ENCODE data around the gene C18orf63. TPM values are rescaled to one million over a fixed set of nuclear protein-coding genes. Genes with fewer than 3 reads are reported as not detected.

Gene C18orf63
- total RNA-seq, 1 donor from 2014 or later: not detected

DNA sequence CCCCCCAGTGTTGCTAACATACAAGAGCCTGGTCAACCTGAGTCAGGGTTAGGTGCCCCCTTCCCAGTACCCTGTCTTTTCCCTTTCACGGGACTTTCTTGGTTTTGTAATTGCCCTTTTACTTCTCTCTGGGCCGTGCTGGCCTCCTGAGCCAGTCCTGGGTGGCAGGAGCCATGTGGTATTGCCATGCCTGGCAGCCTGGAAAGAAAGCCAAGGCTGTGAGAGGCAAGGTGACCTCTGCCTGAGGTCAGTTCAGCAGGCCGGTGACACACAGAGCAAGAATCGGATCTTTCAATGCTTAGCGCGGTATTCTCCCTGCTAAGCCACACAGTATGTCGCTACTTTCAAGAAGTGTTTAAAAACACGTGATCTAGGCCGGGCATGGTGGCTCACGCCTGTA, 52.3 kb downstream of the C18orf63 start:
- Mint-ChIP-seq H3K36me3 (ENCODE audit: low read depth, unreplicated experiment) (no peaks in the 10 kb centered on the region), H3K9me3 (ENCODE audit: unreplicated experiment) (no peaks in the 10 kb centered on the region), H3K4me1 (ENCODE audit: unreplicated experiment) (no peaks in the 10 kb centered on the region), H3K27ac (ENCODE audit: unreplicated experiment) (no peak overlapping the region), H3K4me3 (ENCODE audit: unreplicated experiment) (no peak overlapping the region), H3K27me3 (ENCODE audit: unreplicated experiment) (no peaks in the 10 kb centered on the region)
- DNase-seq (ENCODE audit: low spot score): no peak
- TF ChIP-seq, protein P1, sequence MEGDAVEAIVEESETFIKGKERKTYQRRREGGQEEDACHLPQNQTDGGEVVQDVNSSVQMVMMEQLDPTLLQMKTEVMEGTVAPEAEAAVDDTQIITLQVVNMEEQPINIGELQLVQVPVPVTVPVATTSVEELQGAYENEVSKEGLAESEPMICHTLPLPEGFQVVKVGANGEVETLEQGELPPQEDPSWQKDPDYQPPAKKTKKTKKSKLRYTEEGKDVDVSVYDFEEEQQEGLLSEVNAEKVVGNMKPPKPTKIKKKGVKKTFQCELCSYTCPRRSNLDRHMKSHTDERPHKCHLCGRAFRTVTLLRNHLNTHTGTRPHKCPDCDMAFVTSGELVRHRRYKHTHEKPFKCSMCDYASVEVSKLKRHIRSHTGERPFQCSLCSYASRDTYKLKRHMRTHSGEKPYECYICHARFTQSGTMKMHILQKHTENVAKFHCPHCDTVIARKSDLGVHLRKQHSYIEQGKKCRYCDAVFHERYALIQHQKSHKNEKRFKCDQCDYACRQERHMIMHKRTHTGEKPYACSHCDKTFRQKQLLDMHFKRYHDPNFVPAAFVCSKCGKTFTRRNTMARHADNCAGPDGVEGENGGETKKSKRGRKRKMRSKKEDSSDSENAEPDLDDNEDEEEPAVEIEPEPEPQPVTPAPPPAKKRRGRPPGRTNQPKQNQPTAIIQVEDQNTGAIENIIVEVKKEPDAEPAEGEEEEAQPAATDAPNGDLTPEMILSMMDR (IDR thresholded peaks at IDR 0.05; ENCODE audit: unreplicated experiment): no peak

DNA sequence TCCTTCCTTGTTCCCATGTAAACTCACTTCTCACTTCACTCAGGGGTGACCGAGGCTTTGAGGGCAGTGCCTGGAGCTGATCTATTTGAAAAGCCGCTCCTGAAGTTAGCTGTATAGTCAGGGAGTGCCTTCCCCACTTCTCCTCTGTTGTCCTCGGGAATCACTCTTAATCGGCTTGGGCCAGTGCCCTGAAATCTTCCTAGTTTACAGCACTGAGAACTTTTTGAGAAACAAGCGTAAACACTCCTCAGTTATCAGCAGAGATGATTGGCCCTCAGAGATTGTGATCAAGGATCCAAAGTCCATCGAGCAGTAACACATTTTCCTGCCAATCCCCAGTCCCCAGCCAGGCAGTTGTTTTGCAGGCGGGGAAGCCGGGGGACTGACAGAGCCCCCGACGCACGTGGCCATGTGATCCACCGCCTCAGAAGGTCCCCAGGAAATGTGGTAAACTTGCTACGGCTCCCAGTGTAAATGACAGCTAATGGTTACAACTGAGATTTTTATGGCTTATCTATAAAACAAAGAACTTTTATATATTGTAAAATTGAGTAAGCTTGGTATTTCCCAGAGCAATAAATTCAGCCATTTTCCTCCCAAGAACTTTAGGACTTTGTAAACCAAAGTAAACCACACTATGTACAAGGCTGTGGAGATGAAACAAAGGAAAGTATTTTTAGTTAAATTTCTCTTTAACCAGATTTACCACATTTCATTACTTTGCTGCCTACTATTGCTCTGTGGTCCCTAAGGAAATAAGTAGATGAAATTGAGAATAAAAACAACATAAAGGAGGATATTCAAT, 53.5 kb downstream of the C18orf63 start:
- H3K4me3 Mint-ChIP-seq (ENCODE audit: unreplicated experiment): no peak overlapping the region
- no peaks in the 10 kb centered on the region for H3K36me3 Mint-ChIP-seq (ENCODE audit: low read depth, unreplicated experiment)

DNA sequence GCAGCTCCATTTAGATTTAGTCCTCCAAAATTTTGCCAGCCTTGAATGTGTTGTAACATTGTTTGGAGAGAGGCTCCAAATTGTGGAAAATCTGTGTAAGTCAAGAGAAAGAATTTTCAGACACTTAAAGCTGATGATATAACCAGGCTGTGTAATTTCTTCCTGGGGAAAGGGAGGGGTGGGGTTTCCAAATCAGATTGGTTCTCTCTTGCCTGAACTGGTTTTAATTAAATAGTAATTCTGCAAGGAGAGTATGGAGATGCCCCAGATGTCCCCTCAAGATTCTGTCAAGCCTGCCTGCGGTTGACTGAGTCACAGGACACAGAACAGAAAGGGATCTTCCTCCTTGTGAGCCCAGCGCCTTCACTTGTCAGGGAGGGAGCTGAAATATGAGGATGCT, 54.5 kb downstream of the C18orf63 start:
- Mint-ChIP-seq H3K27me3 (ENCODE audit: unreplicated experiment) (no peaks in the 10 kb centered on the region), H3K4me3 (ENCODE audit: unreplicated experiment) (no peak overlapping the region), H3K27ac (ENCODE audit: unreplicated experiment) (no peak overlapping the region), H3K4me1 (ENCODE audit: unreplicated experiment) (no peaks in the 10 kb centered on the region), H3K9me3 (ENCODE audit: unreplicated experiment) (no peaks in the 10 kb centered on the region), H3K36me3 (ENCODE audit: low read depth, unreplicated experiment) (no peaks in the 10 kb centered on the region)
- no peak for DNase-seq (ENCODE audit: low spot score)
- TF ChIP-seq, protein P1 (IDR thresholded peaks at IDR 0.05; ENCODE audit: unreplicated experiment): no peak

More for the DNA sequence above, 53.5 kb downstream of the C18orf63 start:
- H3K4me1 Mint-ChIP-seq (ENCODE audit: unreplicated experiment): no peaks in the 10 kb centered on the region
- TF ChIP-seq, protein P1 (IDR thresholded peaks at IDR 0.05; ENCODE audit: unreplicated experiment): no peak
- no peaks in the 10 kb centered on the region for H3K27me3 Mint-ChIP-seq (ENCODE audit: unreplicated experiment)
- no peaks in the 10 kb centered on the region for H3K9me3 Mint-ChIP-seq (ENCODE audit: unreplicated experiment)
- no peak overlapping the region for H3K27ac Mint-ChIP-seq (ENCODE audit: unreplicated experiment)
- no peak for DNase-seq (ENCODE audit: low spot score)

DNA sequence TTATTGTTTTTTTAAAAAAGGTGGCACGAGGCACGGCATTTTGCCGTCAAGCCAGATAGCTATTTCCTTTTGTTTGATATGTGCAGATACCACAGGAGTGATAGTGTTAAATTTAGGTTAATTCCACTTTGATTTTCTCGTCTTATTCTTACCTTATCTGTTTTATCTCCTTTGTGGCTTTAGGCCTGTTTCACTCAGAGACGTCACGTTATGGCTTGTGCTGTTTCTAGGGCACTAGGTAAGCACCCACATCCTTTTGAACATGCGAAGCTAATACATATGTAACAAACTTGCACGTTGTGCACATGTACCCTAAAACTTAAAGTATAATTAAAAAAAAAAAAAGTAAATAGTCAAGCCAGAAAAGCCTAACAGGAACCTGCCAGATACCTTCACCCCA, 57.8 kb downstream of the C18orf63 start:
- no peak overlapping the region for H3K27ac Mint-ChIP-seq (ENCODE audit: unreplicated experiment)
- no peaks in the 10 kb centered on the region for H3K36me3 Mint-ChIP-seq (ENCODE audit: low read depth, unreplicated experiment)
- H3K4me1 Mint-ChIP-seq (ENCODE audit: unreplicated experiment): no peaks in the 10 kb centered on the region
- no peak overlapping the region for H3K4me3 Mint-ChIP-seq (ENCODE audit: unreplicated experiment)
- no peaks in the 10 kb centered on the region for H3K9me3 Mint-ChIP-seq (ENCODE audit: unreplicated experiment)
- DNase-seq (ENCODE audit: low spot score): no peak
- TF ChIP-seq, protein P1 (IDR thresholded peaks at IDR 0.05; ENCODE audit: unreplicated experiment): no peak
- no peaks in the 10 kb centered on the region for H3K27me3 Mint-ChIP-seq (ENCODE audit: unreplicated experiment)

DNA sequence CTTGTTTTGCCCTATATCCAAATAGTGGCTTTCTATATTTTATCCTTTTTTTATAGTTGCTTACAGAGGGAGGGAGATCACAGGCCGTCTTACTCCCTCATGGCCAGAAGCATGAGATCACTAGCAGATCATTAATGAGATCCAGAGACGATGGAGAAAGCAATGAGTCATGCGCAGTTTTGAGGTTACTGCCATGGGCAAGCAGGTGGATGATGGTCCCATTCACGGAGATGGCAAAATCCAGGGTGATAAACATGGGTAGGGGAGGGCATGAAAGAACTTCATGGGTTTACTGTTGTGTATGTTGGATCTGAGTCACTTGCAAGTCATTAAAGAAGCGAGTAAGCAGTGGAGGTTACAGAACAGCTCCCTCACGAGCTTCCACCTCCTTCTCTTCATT, 60.4 kb downstream of the C18orf63 start:
- no peaks in the 10 kb centered on the region for H3K4me1 Mint-ChIP-seq (ENCODE audit: unreplicated experiment)

More for the DNA sequence above, 60.4 kb downstream of the C18orf63 start:
- Mint-ChIP-seq H3K36me3 (ENCODE audit: low read depth, unreplicated experiment) (no peaks in the 10 kb centered on the region), H3K27me3 (ENCODE audit: unreplicated experiment) (no peaks in the 10 kb centered on the region), H3K4me3 (ENCODE audit: unreplicated experiment) (no peak overlapping the region), H3K9me3 (ENCODE audit: unreplicated experiment) (peaks cover 7% of the 10 kb centered on the region), H3K27ac (ENCODE audit: unreplicated experiment) (no peak overlapping the region)
- DNase-seq (ENCODE audit: low spot score): no peak
- TF ChIP-seq, protein P1 (IDR thresholded peaks at IDR 0.05; ENCODE audit: unreplicated experiment): no peak

Data from endothelial cell (in vitro differentiated cells).